HG02571 (cell line): Measurements from ENCODE around the gene ABCD1.

Experiments
- ATAC-seq: cut with Tn5 transposase; IDR thresholded peaks from one replicate; pipeline ENCODE4 v1.9.1; 2021; ENCODE audit warnings: mild to moderate bottlenecking, moderate library complexity; ENCODE audit not compliant: unreplicated experiment

The ABCD1 gene

DNA sequence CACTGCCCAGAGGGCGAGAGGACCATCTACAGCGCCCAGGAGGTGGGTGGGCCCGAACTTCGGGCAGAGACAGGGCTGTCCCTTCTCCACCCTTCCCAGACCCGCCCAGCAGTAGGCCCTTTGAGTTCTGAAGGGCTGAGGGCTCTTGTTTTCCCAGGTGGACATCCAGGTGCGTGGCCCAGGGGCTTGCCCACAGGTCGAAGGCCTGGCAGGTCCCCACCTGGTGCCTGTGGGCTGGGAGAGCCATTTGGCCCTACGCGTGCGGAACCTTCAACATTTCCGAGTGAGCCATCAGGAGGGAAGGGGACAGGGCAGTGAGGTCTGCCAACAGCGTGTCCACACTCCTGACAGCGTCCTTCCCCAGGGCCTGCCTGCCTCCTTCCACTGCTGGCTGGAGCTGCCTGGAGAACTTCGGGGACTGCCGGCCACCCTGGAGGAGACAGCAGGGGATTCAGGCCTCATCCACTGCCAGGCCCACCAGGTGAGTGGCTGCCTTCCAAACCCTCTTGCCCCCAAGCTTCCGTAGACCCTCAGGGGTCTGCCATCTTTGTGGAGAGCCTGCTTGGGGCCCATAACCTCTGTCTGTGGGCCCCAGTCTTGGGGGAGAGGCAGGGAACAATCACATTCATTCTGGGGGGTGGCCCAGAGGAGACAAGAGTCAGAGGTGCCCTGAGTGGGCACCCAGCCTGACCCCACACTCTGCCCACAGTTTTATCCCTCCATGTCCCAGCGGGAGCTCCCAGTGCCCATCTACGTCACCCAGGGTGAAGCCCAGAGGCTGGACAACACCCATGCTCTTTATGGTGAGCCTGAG lies 46.2 kb downstream of the ABCD1 start:
- no peak for ATAC-seq

DNA sequence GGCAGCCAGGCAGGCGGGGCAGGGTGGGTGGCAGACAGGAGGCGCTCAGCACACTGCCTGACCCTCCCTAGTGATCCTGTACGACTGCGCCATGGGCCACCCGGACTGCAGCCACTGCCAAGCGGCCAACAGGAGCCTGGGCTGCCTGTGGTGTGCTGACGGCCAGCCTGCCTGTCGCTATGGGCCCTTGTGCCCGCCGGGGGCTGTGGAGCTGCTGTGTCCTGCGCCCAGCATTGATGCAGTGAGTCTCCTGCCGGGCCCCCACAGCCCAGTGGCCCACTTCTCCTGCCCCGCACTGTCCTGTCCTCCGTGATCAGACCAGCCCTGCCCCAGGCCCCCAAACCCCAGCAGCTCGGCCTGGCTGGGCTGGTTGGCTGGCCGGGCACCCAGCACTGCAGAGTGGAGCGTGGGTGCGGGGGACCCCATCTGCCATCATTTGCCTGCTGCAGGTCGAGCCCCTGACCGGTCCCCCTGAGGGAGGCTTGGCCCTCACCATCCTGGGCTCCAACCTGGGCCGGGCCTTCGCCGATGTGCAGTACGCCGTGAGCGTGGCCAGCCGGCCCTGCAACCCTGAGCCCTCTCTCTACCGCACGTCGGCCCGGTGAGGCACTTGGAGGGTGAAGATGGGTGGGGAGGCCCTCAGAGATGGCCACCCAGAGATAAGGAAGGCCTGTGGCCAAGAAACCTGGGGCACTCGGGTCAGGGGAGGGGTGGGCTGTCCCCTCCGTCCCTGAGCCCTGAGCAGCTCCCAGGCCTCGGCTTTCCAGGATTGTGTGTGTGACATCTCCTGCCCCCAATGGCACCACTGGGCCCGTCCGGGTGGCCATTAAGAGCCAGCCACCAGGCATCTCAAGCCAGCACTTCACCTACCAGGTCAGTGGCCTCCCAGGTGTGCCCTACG lies 47.0 kb downstream of the ABCD1 start:
- no peak for ATAC-seq

DNA sequence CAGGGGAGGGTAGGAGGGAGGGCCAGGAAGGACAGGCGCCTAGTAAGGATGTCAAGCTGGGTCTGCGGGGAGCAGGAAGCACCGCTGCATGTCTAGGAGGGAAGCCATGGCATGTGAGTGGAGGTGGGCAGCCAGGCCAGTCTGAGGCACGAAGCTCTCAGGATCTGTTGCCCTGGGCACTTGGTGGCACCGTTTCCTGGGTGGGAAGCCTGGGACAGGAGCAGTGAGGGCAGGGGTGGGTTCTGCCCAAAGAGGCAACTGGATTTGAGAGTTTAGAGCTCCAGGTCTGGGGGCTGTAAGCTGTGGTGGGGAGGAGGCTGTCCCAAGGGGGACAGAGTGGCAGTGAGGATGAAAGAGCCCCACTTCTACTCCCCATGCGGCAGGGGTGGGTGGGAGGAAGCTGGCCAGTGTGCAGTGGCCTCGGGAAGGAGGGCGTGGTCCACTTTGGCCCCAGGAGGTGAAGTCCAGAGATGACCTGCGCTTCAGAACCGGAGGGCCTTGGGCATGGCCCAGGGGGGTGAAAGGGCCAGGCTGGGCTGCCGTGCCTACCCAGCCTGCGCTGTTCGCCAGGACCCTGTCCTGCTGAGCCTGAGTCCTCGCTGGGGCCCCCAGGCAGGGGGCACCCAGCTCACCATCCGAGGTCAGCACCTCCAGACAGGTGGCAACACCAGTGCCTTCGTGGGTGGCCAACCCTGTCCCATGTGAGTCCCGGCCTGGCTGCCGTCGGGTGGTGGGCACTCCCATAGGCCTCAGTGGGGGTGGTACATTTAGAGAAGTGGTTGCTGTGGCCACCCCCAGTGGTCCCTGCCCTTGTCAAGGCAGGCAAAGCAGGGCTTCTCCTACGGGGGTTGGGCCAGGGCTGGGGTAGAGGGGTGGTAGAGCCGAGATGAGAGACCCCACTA lies 47.9 kb downstream of the ABCD1 start:
- ATAC-seq, result no peak

DNA sequence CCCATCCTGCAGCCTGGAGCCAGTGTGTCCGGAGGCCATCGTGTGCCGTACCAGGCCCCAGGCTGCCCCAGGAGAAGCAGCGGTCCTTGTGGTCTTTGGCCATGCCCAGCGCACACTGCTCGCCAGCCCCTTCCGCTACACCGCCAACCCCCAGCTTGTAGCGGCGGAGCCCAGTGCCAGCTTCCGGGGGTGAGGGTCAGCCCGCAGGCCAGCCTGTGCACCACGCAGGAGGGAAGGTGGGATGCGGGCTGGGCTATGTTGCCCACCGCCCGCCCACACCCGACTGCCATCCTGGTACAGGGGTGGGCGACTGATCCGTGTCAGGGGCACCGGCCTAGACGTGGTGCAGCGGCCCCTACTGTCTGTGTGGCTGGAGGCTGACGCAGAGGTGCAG lies 48.6 kb downstream of the ABCD1 start:
- no peak for ATAC-seq

GRCh38 chrX:153773741-153774575 lies 49.3 kb downstream of the ABCD1 start:
- ATAC-seq, result no peak

- ATAC-seq, result no peak
These were observed 50.1 kb downstream of the ABCD1 start for GRCh38 chrX:153774576-153775292.

- no peak for ATAC-seq
These were observed 50.9 kb downstream of the ABCD1 start for GRCh38 chrX:153775293-153776119.

- ATAC-seq, result no peak
These were observed 51.5 kb downstream of the ABCD1 start for GRCh38 chrX:153776120-153776599.

DNA sequence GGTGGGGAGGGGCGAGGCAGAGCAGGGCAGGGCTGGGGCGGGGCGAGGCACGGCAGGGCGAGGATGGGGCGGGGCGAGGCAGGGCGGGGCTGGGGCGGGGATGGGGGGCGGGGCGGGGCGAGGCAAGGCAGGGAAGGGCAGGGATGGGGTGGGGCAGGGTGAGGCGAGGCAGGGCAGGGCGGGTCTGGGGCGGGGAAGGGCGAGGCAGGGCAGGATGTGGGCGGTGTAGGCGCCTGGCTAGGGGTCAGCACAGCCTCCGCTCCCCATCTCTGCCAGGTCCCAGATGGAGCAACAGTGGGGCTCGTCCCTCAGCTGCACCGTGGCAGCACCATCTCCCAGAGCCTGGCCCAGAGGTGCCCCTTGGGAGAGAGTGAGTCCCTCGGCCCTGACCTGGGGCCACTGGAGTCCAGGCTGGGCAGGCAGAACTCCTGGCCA lies 52.0 kb downstream of the ABCD1 start:
- ATAC-seq, result no peak

- ATAC-seq, result no peak
These were observed 52.8 kb downstream of the ABCD1 start for GRCh38 chrX:153777261-153778090.

DNA sequence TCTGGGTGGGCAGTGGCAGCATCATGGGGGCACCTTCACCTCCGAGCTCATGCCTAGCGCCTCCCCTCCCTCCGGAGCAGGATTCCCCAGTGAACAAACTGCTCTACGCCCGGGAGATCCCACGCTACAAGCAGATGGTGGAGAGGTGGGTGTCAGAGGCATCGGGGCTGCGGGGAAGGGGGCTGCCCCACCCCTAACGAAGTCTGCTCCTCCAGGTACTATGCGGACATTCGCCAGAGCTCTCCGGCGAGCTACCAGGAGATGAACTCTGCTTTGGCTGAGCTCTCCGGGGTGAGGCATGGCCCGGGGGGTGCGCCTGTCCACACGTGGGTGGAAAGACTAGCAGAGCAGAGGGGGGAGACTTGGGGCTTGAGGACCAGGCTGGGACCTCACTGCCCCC lies 53.5 kb downstream of the ABCD1 start:
- no peak for ATAC-seq

- ATAC-seq, result no peak
These were observed 54.0 kb downstream of the ABCD1 start for GRCh38 chrX:153778684-153779101.

GRCh38 chrX:153779891-153780677 lies 55.4 kb downstream of the ABCD1 start:
- ATAC-seq, result no peak

DNA sequence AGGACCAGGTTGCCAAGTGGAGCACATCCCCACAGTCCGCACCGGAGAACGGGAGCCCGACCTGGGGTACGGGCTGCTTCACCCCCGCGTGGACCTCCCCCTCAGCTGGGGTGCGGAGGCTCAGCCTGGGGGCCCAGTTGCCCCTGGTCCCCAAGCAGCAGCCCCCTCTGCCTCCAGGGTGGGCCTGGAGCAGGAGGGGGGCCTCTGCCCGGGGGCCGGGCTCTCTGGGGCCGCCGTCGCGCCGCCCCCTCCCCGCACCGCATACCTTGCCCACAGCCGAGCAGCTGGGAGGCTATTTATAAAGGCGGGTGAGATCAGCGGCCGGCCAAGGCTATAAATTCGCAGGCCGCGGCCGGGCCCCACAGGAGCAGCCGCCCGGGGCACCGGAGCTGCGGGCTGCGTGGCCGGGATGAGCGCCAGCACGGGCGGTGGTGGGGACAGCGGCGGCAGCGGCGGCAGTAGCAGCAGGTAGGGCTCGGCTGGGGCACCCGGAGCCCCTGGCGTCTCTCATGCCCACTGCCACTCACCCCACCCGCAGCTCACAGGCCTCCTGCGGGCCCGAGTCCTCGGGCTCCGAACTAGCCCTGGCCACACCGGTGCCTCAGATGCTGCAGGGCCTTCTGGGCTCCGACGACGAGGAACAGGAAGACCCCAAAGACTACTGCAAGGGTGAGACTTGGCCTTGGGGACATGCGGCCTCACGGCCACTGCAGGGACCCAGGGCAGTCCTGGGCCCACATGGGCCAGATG lies 56.2 kb downstream of the ABCD1 start, which contains the start of gene SRPK3:
SRPK3 (plus strand) TSS at position 364 of the 750 bp plus-strand sequence; CDS start at position 410, 46 bp downstream.
- ATAC-seq, result no peak

DNA sequence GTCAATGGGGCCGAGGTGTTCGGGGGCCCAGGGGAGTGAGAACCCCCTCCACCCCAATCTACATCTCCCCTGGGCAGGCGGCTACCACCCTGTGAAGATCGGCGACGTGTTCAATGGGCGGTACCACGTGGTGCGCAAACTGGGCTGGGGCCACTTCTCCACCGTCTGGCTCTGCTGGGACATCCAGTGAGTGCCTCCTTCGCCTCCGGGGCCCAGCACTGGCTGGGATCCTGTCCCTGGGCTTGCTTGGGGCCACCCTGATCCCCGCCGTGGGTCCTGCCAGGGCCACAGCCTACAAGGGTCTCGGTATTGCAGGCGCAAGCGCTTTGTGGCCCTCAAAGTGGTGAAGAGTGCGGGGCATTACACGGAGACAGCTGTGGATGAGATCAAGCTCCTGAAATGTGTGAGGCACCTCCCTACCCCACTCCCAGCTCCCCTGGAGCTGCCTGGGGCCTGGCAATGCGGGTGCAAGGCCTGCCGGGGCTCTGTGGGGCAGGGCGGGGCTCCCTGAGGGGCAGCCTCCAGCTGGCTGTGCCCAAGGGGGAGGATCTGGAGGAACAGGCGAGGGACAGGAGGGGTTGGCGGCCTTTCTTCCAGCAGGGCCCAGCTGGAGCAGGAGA lies 56.9 kb downstream of the ABCD1 start:
- no peak for ATAC-seq
